ENCODE data around the gene RTTN.

The RTTN gene

DNA sequence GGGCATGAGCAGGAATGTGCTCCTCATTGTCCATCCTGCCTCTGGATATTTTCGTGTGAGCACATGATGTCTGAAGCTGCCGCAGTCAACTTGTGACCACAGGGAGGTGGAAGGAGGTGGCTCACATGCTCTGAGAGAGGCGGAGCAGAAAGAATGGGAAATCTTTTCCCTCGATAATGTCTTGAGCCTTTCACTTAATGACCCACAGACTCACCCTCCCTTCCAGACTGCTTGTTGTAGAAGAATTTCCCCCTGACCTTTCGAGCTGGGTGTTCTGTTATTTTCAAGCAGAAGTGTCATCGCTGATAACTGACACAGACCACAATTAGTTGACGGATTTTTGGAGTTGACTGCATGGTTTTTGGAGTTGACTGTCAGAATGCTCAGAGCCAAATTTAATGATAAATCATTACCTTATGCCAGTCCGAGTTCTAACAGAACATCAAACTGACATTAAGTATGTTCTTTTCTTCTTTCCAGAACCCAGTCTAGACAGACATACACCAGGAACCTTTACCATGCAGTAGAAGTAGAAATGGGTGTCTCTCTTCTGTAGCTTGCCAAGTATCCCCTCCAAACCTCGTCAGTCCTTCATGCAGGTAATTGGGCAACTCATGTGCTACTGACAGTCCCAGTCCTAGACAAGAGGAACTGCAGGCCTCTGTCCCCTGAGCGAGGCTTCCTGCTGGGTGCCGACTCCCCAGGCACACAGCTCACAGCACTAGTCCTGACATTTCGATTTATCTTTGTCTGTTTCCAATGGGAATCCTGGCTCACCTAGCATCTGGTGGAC lies 29.4 kb upstream of the RTTN start:
- Histone ChIP-seq H2BK15ac (ENCODE audit: low read depth, poor library complexity, severe bottlenecking) (peak overlapping the region; percentile 41), H3K27ac (ENCODE audit: low read length, poor library complexity, severe bottlenecking) (peak overlapping the region; percentile 1)

GRCh38 chr18:70233974-70234373 lies 28.5 kb upstream of the RTTN start:
- H3K36me3 ChIP-seq (ENCODE audit: control insufficient read depth in 1 of 2, insufficient read depth in 2 of 2, low read depth in 1 of 2, low read length in 2 of 2) = no peaks in the 10 kb centered on the region
- no peak overlapping the region for H3K4me2 ChIP-seq (ENCODE audit: low read length, poor library complexity, severe bottlenecking)
- no peaks in the 10 kb centered on the region for H3K27me3 ChIP-seq (ENCODE audit: control insufficient read depth in 1 of 2, insufficient read depth in 1 of 2, low read length in 2 of 2)
- H3K4me1 ChIP-seq (ENCODE audit: control insufficient read depth, insufficient read depth, low read depth, low read length) = peaks cover 7% of the 10 kb centered on the region
- no peak overlapping the region for H2BK120ac ChIP-seq (ENCODE audit: low read depth, low read length)
- H2BK12ac ChIP-seq (ENCODE audit: low read length in 2 of 2) = no peak overlapping the region
- no peaks in the 10 kb centered on the region for H3K9me3 ChIP-seq (ENCODE audit: control insufficient read depth, low read length)
- H2BK5ac ChIP-seq (ENCODE audit: low read depth, low read length, poor library complexity, severe bottlenecking) = no peak overlapping the region
- H3K4me3 ChIP-seq (ENCODE audit: insufficient read depth in 1 of 2, low read depth in 1 of 2, low read length in 2 of 2) = no peak overlapping the region
- no peak for DNase-seq
- H3K23ac ChIP-seq (ENCODE audit: low read length in 2 of 2) = no peak overlapping the region
- H3K79me1 ChIP-seq (replicated peaks; ENCODE audit: low read length, poor library complexity, severe bottlenecking) = no peaks in the 10 kb centered on the region
- H3K4ac ChIP-seq (ENCODE audit: low read depth in 1 of 2, low read length in 2 of 2) = no peak overlapping the region
- H4K91ac ChIP-seq (ENCODE audit: low read length) = no peak overlapping the region
- no peak overlapping the region for H4K8ac ChIP-seq (ENCODE audit: low read length)
- no peak overlapping the region for H3K27ac ChIP-seq (ENCODE audit: low read length, poor library complexity, severe bottlenecking)
- H2AFZ ChIP-seq (ENCODE audit: low read depth, low read length) = no peak overlapping the region
- H3K14ac ChIP-seq (ENCODE audit: low read length in 2 of 2) = no peak overlapping the region
- H2AK5ac ChIP-seq (ENCODE audit: low read length, severe bottlenecking) = no peak overlapping the region
- no peak overlapping the region for H3K9ac ChIP-seq (ENCODE audit: low read length)
- H3K18ac ChIP-seq (ENCODE audit: low read depth in 1 of 2, low read length in 2 of 2) = no peak overlapping the region
- no peak overlapping the region for H2BK15ac ChIP-seq (ENCODE audit: low read depth, poor library complexity, severe bottlenecking)

More for the DNA sequence above, 29.4 kb upstream of the RTTN start:
- no peaks in the 10 kb centered on the region for H3K9me3 ChIP-seq (ENCODE audit: control insufficient read depth, low read length)
- H2BK5ac ChIP-seq (ENCODE audit: low read depth, low read length, poor library complexity, severe bottlenecking) = no peak overlapping the region
- H3K23ac ChIP-seq (ENCODE audit: low read length in 2 of 2) = peak overlapping the region in 1 of 2 experiments; percentile 3
- no peak overlapping the region for H3K4me2 ChIP-seq (ENCODE audit: low read length, poor library complexity, severe bottlenecking)
- H2BK12ac ChIP-seq (ENCODE audit: low read length in 2 of 2) = peak overlapping the region; percentile 20 to 69
- H2AFZ ChIP-seq (ENCODE audit: low read depth, low read length) = peak overlapping the region; percentile 6
- 59% methylated on average over 12 of the region's 12 CpGs for WGBS
- H3K18ac ChIP-seq (ENCODE audit: low read depth in 1 of 2, low read length in 2 of 2) = no peak overlapping the region
- H3K9ac ChIP-seq (ENCODE audit: low read length) = peak overlapping the region; percentile 21
- no peaks in the 10 kb centered on the region for H3K27me3 ChIP-seq (ENCODE audit: control insufficient read depth in 1 of 2, insufficient read depth in 1 of 2, low read length in 2 of 2)
- no peaks in the 10 kb centered on the region for H3K36me3 ChIP-seq (ENCODE audit: control insufficient read depth in 1 of 2, insufficient read depth in 2 of 2, low read depth in 1 of 2, low read length in 2 of 2)
- no peak overlapping the region for H4K91ac ChIP-seq (ENCODE audit: low read length)
- peak overlapping the region in 1 of 2 experiments; percentile 24 for H3K4ac ChIP-seq (ENCODE audit: low read depth in 1 of 2, low read length in 2 of 2)
- peak overlapping the region; percentile 5 for H4K8ac ChIP-seq (ENCODE audit: low read length)
- DNase-seq = peak; percentile 88
- H3K14ac ChIP-seq (ENCODE audit: low read length in 2 of 2) = no peak overlapping the region
- peaks cover 7% of the 10 kb centered on the region for H3K4me1 ChIP-seq (ENCODE audit: control insufficient read depth, insufficient read depth, low read depth, low read length)
- H3K4me3 ChIP-seq (ENCODE audit: insufficient read depth in 1 of 2, low read depth in 1 of 2, low read length in 2 of 2) = no peak overlapping the region
- no peak overlapping the region for H2BK120ac ChIP-seq (ENCODE audit: low read depth, low read length)
- H2AK5ac ChIP-seq (ENCODE audit: low read length, severe bottlenecking) = no peak overlapping the region
- no peaks in the 10 kb centered on the region for H3K79me1 ChIP-seq (replicated peaks; ENCODE audit: low read length, poor library complexity, severe bottlenecking)

- WGBS = no CpG with 5 or more reads among the region's 1 CpG
- no peak overlapping the region for H2AFZ ChIP-seq (ENCODE audit: low read depth, low read length)
- H2BK12ac ChIP-seq (ENCODE audit: low read length in 2 of 2) = no peak overlapping the region
- no peak overlapping the region for H3K9ac ChIP-seq (ENCODE audit: low read length)
- no peak overlapping the region for H3K27ac ChIP-seq (ENCODE audit: low read length, poor library complexity, severe bottlenecking)
- H3K36me3 ChIP-seq (ENCODE audit: control insufficient read depth in 1 of 2, insufficient read depth in 2 of 2, low read depth in 1 of 2, low read length in 2 of 2) = no peaks in the 10 kb centered on the region
- no peak overlapping the region for H4K8ac ChIP-seq (ENCODE audit: low read length)
- no peak overlapping the region for H3K4me2 ChIP-seq (ENCODE audit: low read length, poor library complexity, severe bottlenecking)
- H2BK120ac ChIP-seq (ENCODE audit: low read depth, low read length) = no peak overlapping the region
- no peaks in the 10 kb centered on the region for H3K79me1 ChIP-seq (replicated peaks; ENCODE audit: low read length, poor library complexity, severe bottlenecking)
- H2AK5ac ChIP-seq (ENCODE audit: low read length, severe bottlenecking) = no peak overlapping the region
- H3K14ac ChIP-seq (ENCODE audit: low read length in 2 of 2) = no peak overlapping the region
- no peak overlapping the region for H2BK5ac ChIP-seq (ENCODE audit: low read depth, low read length, poor library complexity, severe bottlenecking)
- H3K23ac ChIP-seq (ENCODE audit: low read length in 2 of 2) = no peak overlapping the region
- no peaks in the 10 kb centered on the region for H3K27me3 ChIP-seq (ENCODE audit: control insufficient read depth in 1 of 2, insufficient read depth in 1 of 2, low read length in 2 of 2)
- H2BK15ac ChIP-seq (ENCODE audit: low read depth, poor library complexity, severe bottlenecking) = no peak overlapping the region
- no peak overlapping the region for H3K18ac ChIP-seq (ENCODE audit: low read depth in 1 of 2, low read length in 2 of 2)
- no peak overlapping the region for H4K91ac ChIP-seq (ENCODE audit: low read length)
- DNase-seq = no peak
- H3K4ac ChIP-seq (ENCODE audit: low read depth in 1 of 2, low read length in 2 of 2) = no peak overlapping the region
- H3K4me1 ChIP-seq (ENCODE audit: control insufficient read depth, insufficient read depth, low read depth, low read length) = peaks cover 7% of the 10 kb centered on the region
- no peak overlapping the region for H3K4me3 ChIP-seq (ENCODE audit: insufficient read depth in 1 of 2, low read depth in 1 of 2, low read length in 2 of 2)
- H3K9me3 ChIP-seq (ENCODE audit: control insufficient read depth, low read length) = peaks cover 11% of the 10 kb centered on the region
These were observed 26.8 kb upstream of the RTTN start for GRCh38 chr18:70232261-70232660.

DNA sequence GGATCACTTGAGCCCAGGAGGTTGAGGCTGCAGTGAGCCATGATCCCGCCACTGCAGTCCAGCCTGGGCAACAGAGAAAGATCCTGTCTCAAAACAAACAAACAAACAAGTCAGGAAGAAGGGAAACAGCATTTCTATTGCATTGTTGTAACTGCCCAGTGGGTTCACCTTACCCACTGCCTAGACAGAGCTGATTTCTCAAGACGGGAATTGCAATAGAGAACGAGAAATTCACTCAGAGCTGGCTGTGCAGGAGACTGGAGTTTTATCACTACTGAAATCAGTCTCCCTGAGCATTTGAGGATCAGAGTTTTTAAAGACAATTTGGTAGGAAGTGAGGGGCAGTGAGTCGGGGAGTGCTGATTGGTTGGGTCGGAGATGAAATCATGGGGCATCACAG lies 24.2 kb upstream of the RTTN start:
- no peak overlapping the region for H3K4me3 ChIP-seq (ENCODE audit: insufficient read depth in 1 of 2, low read depth in 1 of 2, low read length in 2 of 2)
- H3K4me1 ChIP-seq (ENCODE audit: control insufficient read depth, insufficient read depth, low read depth, low read length) = peaks cover 4% of the 10 kb centered on the region
- H2AK5ac ChIP-seq (ENCODE audit: low read length, severe bottlenecking) = no peak overlapping the region
- no peak overlapping the region for H3K23ac ChIP-seq (ENCODE audit: low read length in 2 of 2)
- H4K8ac ChIP-seq (ENCODE audit: low read length) = no peak overlapping the region
- no peak overlapping the region for H3K4me2 ChIP-seq (ENCODE audit: low read length, poor library complexity, severe bottlenecking)
- no peak overlapping the region for H4K91ac ChIP-seq (ENCODE audit: low read length)
- DNase-seq = no peak
- no peak overlapping the region for H2AFZ ChIP-seq (ENCODE audit: low read depth, low read length)
- H3K27ac ChIP-seq (ENCODE audit: low read length, poor library complexity, severe bottlenecking) = no peak overlapping the region
- no peak overlapping the region for H3K14ac ChIP-seq (ENCODE audit: low read length in 2 of 2)
- no peak overlapping the region for H2BK12ac ChIP-seq (ENCODE audit: low read length in 2 of 2)
- no peak overlapping the region for H3K18ac ChIP-seq (ENCODE audit: low read depth in 1 of 2, low read length in 2 of 2)
- H2BK120ac ChIP-seq (ENCODE audit: low read depth, low read length) = no peak overlapping the region
- no peaks in the 10 kb centered on the region for H3K79me1 ChIP-seq (replicated peaks; ENCODE audit: low read length, poor library complexity, severe bottlenecking)
- peaks cover 0 to 3% of the 10 kb centered on the region in 2 experiments for H3K27me3 ChIP-seq (ENCODE audit: control insufficient read depth in 1 of 2, insufficient read depth in 1 of 2, low read length in 2 of 2)
- H2BK15ac ChIP-seq (ENCODE audit: low read depth, poor library complexity, severe bottlenecking) = no peak overlapping the region
- H3K9me3 ChIP-seq (ENCODE audit: control insufficient read depth, low read length) = peaks cover 20% of the 10 kb centered on the region
- H2BK5ac ChIP-seq (ENCODE audit: low read depth, low read length, poor library complexity, severe bottlenecking) = no peak overlapping the region
- H3K4ac ChIP-seq (ENCODE audit: low read depth in 1 of 2, low read length in 2 of 2) = no peak overlapping the region
- no peaks in the 10 kb centered on the region for H3K36me3 ChIP-seq (ENCODE audit: control insufficient read depth in 1 of 2, insufficient read depth in 2 of 2, low read depth in 1 of 2, low read length in 2 of 2)
- WGBS = 87% methylated on average over 5 of the region's 5 CpGs
- no peak overlapping the region for H3K9ac ChIP-seq (ENCODE audit: low read length)

Measured in mesenchymal stem cell (in vitro differentiated cells and primary cell).